Posterior vena cava (tissue), 2 donors: ENCODE data around the gene ANKRD24. TPM values are rescaled to one million over a fixed set of nuclear protein-coding genes. Genes with fewer than 3 reads are reported as not detected.
"Not testable (repeated sequence)": the region's sequence is repeated elsewhere in the genome, so short reads cannot be mapped to it uniquely, and the experiment has no call there.

ENCODE experiments used
- DNase-seq: peaks from one replicate; pipeline ENCODE4 v3.0.0-alpha.2; 2020; ENCODE audit warnings: low spot score
- intact Hi-C, 2 donors: fragments of 100-400 bp; cut with DNase I; formaldehyde crosslinking; loops; one replicate each; pipeline versions ENCODE4 v1.14.1 to v1.14.2; 2022 to 2023
- long read RNA-seq, 2 donors: library from polyadenylated mRNA; unstranded; transcript quantifications; one replicate each; pipeline ENCODE4 v2.0.0, GENCODE V29; 2020 to 2021
- total RNA-seq, 2 donors: library from RNA; stranded (reverse); fragmentation: NEBNext Ultra II Directional; extraction: Animal tissue kit (Norgen Biotek cat#: 25700); gene quantifications; one replicate each; pipeline ENCODE4 v1.2.1, GENCODE V29; 2021
- donor health status: DM: yes; HTN: yes; CAD: no.
- donor health status: DM: yes; HTN: yes; CAD: no.

ANKRD24 gene
- total RNA-seq: under 1 TPM; 0.69 to 1.00 TPM
- long read RNA-seq, donor 1: 0 reads
- long read RNA-seq, donor 2: 0 reads

DNA sequence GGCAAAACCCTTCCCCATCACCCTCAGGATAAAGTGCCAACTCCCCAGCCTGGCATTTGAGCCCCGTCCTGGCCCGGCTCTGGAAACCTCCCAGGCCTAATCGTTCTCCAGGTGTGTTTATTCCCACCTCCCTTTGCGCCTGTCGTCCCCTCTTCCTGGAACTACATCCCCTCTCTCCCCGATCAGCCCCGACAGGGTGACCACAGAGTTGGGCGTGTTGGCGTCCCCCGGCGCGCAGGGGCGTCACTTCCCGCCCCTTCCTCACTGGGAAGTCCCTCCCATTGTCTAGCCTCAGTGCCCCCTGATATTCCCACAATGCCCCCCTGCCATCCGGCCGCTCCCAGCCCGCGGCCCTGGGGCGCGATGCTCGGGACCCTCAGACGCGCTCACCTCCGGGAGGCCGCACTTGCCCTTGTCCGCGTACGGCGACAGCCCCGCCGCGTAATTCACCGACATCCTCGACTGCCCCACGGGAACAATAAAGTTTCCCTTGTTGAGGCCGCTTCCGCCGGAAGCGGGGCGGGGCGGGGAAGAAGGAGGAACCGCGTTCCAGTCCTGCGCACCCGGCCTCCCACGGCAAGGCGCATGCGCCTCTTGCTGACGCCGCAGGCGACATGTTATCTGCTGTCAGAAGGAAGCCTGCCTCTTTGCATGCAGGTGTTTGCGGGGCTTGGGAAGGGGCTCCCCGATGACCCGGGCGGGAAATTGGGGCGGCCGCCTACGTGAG lies at the start of gene ANKRD24, which contains the start of gene SIRT6:
ANKRD24 (plus strand) TSS at position 606 of the 727 bp plus-strand sequence. CDS start 3,737 bp downstream, outside the sequence.
SIRT6 (minus strand) TSS at position 480 of the 727 bp plus-strand sequence; CDS start at position 456, 24 bp downstream.
- intact Hi-C loops: no loop called here
- DNase-seq: peak; percentile 99

- no peak for DNase-seq
- intact Hi-C loops: no loop called here
Measured at GRCh38 chr19:4134351-4134750, 48.1 kb upstream of the ANKRD24 start.

- intact Hi-C loops, DNase-seq: not testable (repeated sequence)
Measured at GRCh38 chr19:4135386-4135785, 47.1 kb upstream of the ANKRD24 start.

- intact Hi-C loops: no loop called here
- DNase-seq: no peak
Measured at GRCh38 chr19:4136680-4137088, 45.8 kb upstream of the ANKRD24 start.

GRCh38 chr19:4138445-4138844 lies 44.0 kb upstream of the ANKRD24 start:
- no peak for DNase-seq
- intact Hi-C loops: no loop called here

GRCh38 chr19:4139614-4140236 lies 42.8 kb upstream of the ANKRD24 start:
- peak; percentile 93 for DNase-seq
- intact Hi-C loops: loop anchor here in 1 of 2 donors (5.0 kb wide), 1 partner anchor 63 kb away; no protein-coding TSS in a partner anchor

GRCh38 chr19:4140237-4140711 lies 42.2 kb upstream of the ANKRD24 start:
- intact Hi-C loops: loop anchor here in 1 of 2 donors (5.0 kb wide), 1 partner anchor 62 kb away; no protein-coding TSS in a partner anchor

GRCh38 chr19:4142916-4143315 lies 39.6 kb upstream of the ANKRD24 start:
- DNase-seq: not testable (repeated sequence)
- intact Hi-C loops: loop anchor here in 1 of 2 donors (5.0 kb wide), 1 partner anchor 59 kb away; no protein-coding TSS in a partner anchor

More at GRCh38 chr19:4140237-4140711, 42.2 kb upstream of the ANKRD24 start:
- no peak for DNase-seq

GRCh38 chr19:4144666-4145249 lies 37.7 kb upstream of the ANKRD24 start:
- intact Hi-C loops: loop anchor here in 1 of 2 donors (5.0 kb wide), 1 partner anchor 58 kb away; no protein-coding TSS in a partner anchor
- DNase-seq: no peak

DNA sequence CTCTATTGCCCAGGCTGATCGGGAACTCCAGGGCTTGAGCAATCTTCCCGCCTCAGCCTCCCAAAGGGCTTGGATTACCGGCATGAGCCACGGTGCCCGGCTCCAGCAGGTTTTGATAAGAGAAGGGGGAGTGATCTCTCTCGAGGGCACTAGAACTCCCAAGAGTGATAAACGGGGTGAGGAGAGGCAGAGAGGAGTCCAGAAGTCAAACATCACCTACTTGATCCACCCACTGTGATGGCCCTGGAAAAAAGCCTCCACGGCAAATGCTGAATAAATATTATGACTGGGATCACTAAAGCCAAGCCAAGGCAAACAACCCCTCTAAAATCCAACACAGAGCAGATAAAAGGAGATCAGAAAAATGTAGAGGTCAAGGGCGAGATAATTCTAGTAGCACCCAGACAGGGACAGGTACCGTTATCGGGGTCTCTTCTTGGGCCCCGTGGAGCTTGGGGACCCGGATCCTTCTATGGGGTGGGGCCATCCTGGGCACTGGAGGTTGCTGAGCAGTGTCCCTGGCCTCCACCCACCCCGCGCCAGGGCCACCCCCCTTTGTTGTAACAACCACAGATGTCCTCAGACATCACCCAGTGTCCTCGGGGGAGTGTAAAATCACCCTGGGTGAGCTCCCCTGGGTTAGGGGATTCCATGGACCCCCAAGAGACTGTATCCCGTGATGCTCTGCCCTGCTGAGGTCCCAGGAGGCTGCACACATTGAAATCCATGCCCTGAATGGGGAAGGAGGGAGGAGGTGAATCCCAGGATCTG lies 32.8 kb upstream of the ANKRD24 start:
- intact Hi-C loops: no loop called here
- no peak for DNase-seq

GRCh38 chr19:4151623-4152022 lies 30.9 kb upstream of the ANKRD24 start:
- DNase-seq: no peak
- intact Hi-C loops: no loop called here

DNA sequence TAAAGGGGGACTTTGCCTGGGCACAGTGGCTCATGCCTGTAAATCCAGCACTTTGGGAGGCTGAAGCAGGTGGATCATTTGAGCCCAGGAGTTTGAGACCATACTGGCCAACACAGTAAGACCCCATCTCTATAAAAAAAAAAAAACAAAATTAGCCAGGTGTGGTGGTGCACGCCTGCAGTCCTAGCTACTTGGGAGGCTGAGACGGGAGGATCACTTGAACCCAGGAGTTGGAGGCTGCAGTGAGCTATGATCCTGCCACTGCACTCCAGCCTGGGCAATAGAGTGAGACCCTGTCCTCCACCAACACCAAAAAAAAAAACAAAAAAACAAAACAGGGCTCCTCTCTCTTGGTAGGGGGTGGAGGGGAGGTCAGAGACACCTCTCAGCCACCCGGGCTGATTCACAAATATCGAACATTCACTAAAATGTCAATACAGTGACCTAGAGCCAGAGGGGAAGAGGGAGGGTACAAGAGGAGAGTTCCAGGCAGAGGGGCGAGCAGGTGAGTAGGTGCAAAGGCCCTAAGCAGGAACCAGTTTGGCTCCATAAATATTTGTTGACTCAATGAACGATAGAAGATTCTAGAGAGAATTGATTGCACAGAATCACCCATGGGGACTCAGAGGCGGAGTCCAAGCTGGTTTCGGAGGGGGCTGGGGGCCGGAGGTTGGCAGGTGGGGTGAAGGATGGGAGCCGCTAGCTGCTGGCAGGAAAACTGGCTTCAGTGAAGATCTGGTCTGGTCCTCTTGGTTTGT lies 30.1 kb upstream of the ANKRD24 start:
- intact Hi-C loops: no loop called here
- DNase-seq: no peak

DNA sequence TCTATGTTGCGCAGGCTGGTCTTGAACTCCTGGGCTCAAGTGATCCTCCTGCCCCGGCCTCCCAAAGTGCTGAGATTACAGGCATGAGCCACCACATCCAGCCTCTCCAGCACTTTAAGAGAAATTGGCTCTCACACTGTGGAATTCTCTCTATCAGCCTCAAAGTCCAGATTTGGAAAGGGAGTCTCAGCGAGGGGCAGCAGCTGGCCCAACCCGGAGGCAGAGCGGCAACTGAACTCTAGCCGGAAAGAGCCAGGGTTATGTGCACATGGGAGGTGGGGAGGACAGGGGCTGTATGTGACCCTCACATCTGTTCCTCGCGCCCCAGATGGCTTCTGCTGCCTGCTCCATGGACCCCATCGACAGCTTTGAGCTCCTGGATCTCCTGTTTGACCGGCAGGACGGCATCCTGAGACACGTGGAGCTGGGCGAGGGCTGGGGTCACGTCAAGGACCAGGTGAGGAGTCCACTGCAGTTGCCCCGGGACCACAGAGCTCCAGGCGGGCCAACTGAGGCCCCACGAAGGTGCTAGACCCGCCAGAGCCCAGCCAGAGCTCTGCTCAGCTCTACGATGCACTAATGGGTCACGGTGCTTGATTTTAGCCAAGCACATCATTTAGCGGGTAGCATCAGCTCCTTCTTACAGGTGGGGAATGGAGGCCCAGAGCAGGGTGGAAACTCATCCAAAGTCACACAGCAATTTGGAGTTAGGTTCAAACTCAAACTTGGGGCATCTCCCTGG lies 27.7 kb upstream of the ANKRD24 start:
- no peak for DNase-seq
- intact Hi-C loops: no loop called here

DNA sequence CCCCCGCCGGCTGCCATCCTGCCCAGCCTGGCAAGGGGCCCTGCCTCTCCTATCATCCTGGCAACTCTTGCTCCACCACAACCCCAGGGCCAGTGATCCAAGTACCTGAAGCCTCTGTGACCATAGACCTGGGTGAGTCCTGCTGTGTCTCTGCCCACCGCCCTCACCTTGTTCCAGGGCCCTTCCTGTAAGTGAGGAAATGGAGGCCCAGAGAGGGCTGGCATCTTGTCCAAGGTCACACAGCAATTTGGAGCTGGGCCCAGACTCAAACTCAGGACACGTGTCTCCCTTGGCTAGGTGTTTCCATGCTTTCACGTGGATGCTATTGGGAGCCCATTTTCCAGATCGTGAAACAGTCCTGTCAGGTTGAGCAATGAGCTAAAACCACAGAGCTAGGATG lies 25.3 kb upstream of the ANKRD24 start:
- no peak for DNase-seq
- intact Hi-C loops: no loop called here

DNA sequence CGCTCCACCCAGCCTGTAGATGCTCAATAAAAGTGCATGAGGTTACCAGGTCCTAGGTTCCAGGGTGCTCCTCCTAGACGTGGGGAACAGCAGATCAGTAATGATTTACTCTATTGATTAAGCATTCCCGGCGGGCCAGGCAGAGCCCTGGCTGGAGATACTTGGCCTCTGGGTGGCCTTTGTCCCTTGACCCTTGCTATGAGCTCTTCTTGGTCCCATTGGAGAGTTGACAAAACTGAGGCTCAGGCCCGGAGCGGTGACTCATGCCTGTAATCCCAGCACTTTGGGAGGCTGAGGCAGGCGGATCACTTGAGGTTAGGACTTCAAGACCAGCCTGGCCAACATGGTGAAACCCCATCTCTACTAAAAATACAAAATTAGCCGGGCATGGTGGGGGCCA lies 24.5 kb upstream of the ANKRD24 start:
- intact Hi-C loops: not testable (repeated sequence)

DNA sequence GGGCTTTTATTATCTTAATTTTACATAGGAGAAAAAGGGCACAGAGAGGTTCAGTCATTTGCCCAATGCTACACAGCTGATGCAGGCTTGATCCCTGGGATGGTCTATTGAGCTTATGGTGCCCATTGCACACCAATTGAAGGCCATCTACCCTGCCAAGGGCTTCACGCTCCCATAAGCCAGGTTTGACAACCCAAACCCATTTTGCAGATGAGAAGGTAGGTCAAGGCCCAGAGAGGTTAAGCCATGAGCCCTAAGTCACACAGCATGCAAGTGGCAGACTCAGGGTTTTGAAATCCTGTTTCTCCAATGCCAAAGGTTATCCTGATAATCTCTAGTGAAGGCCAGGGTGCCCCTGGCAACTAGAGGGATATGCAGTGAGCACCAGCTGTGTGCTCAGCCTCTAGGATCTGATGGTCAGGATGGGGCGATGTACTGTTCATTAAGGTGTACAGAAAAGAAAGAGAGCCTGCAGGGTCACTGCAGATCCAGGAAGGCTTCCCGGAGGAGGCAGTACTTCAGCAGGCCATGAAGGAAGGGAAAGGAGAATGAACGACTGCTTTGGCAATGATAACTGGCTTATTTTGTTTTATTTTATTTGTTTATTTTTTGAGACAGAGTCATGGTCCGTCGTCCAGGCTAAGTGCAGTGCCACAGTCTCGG lies 20.9 kb upstream of the ANKRD24 start:
- no peak for DNase-seq
- intact Hi-C loops: no loop called here

More for the DNA sequence above, 24.5 kb upstream of the ANKRD24 start:
- DNase-seq: not testable (repeated sequence)

DNA sequence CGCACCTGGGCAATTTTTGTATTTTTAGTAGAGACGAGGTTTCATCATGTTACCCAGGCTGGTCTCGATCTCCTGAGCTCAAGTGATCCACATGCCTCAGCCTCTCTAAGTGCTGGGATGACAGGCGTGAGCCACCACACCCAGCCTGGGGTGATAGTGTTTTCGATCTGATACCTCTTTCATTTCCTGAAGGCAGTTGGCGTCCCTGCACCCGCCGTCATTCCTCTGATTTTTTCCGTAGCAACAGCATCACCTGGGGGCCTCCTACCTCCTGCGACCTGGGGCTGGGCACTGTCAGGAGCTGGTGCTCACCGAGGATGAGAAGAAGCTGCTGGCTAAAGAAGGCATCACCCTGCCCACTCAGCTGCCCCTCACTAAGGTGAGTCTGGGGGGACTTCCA lies 18.2 kb upstream of the ANKRD24 start:
- intact Hi-C loops: no loop called here
- DNase-seq: no peak
